ENCODE measurements around the gene RENBP.

Gene RENBP

DNA sequence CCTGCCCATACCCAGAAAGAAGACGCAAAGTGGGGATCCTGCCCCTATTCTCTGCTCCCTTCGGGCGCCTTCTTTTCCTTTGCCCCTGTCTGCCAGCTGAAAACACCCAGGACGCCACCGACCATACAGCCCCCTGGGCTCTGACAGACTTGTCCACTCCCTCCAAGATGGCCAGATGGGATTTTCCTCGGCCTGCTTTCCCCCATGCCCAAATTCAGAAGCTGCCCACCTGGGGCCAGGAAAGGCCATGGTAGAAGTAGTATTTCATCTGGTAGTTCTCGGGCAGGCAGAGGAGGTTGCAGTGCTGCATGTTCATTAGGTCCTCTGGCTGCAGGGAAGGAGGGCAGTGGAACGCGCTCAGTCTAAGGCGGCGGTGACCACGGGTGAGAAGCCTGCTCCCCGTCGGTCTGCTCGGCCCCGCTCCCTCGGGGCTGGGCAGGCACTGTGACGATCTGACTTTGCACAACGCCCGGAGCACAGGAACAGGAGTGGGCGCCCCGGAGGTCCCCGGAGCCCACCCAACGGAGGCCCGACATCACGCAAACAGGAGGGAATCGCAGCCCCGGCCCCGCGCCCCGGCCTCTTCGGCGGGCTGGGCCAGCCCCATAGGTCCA is 10.2 kb downstream of the RENBP start:
- no peak for DNase-seq (ENCODE audit: low read depth in 2 of 2)

DNA sequence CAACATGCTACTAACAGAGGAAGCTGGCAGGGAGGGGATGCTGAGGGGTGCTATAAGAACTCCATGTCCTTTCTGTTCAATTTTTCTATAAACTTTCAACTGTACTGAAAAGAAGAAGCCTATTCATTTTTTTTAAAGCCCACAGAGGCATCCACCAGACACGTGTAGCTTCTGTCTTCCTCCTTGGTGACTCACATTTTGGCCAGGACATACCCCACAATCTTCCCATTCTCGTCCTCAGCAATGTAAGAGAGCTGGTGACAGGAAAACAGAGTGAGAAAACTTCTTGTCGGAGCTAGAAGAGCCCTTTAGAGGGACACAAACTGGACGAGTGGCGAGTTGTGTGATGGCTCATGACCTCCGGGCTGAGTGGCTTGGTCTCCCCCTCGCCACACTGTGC is 10.7 kb downstream of the RENBP start:
- DNase-seq (ENCODE audit: low read depth in 2 of 2) = no peak

DNA sequence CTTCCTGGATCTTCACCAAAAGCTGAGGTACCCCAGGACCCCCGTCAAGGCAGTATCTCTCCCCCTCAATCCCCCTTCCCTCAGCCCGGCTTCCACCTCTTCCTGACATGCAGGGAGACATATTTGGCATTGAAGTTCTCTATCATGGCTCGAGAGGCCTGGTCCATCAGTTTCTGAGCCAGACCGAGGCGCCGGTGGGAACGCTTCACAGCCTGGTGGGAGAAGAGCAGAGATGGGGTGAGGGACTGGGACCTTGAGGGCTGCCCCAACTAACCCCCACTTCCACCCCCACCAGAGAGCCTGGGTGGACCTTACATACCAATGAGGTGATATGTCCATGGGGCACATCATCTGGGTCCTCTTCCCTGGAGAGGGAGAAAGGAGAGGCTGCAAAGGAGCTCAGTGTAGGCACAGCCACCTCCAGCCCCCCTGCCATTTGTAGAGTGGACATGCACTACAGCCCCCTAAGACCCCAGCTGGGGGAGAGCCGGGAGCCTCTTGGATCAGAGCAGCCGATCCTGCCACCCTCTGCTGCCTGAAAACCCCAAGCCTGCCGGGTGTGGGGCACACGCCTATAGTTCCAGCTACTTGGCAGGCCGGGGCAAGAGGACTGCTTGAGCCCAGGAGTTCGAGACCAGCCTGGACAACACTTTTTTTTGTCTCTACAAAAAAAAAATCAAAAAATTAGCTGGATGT is 12.1 kb downstream of the RENBP start:
- no peak for DNase-seq (ENCODE audit: low read depth in 2 of 2)

DNA sequence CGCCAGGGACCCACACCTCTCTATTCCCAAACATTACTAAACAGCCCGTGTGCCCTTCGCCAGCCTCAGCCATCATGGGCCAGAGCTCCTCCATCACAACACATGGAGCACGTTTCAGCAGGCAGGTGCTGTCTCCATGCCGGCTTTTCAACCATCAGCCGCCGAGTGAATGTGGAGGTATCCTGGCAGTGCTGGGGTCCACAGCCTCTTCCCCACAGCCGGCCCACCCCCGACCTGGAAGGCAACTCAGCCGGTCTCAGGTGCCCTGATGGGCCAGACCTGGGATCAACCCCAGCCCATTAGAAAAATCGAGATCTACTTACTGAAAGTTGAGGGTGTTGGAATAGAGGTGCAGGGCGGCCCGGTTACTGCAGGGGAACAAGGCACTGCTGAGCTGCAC is 12.7 kb downstream of the RENBP start:
- no peak for DNase-seq (ENCODE audit: low read depth in 2 of 2)

DNA sequence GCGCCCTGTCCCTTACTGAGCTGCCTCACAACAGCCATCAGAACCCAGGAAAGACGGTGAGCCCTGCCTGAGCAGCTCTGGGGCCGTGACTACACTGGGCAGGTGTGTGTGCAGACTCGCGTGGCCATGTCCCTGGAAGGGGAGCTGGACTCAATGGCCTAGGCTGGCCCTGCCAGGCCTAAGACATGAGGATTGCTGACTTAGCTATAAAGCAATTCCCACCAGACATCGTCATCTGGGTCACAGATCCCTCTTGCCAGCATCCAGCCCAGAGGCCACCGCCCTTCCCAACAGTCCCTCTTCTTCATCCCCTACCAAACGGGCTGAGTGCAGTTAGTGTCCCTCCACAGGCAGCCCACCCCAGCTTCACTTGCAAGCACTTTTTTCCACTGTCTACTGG is 13.3 kb downstream of the RENBP start:
- DNase-seq (ENCODE audit: low read depth in 2 of 2) = no peak

DNA sequence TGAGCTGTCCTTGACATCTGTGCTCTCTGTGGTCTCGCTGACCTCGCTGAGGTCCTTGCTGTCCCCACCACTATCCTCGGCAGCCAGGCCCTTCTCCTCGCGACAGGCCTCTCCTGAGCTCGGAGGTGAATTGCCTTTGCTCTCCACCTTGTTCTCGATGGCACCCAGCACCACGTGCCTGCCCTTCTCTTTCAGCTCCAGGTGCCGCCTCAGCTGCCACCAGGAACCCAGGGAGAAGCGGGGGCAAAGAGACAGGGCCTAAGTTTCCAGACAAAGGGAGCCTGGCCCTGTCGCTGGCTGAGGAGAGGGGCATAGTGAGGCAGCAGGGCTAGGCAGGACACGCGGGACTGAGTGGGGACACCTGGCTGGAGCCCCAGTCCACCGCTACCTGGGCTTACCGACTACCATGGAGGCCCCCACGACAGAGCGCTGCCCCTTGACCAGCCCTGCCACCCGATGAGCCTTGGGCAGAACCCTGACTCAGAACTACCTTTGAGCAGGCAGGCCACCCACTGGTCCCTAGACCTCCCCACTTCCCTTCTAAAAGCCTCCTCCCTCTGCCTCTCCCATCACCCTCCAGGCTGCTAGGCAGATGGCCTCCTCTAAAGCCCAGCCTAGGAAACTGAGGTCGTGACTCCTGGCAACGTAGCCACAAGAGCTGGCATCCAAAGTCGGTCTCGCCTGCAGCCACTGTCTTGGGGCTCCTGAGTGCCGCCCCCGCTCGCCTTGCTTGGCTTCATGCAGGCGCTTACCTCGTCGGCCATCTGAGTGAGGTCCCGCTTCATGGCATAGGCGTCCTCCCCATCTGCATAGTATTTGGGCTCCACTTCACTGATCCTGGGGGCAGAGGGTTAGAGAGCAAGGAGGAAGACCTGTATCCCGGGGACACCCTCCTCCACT is 14.2 kb downstream of the RENBP start:
- no peak for DNase-seq (ENCODE audit: low read depth in 2 of 2)

DNA sequence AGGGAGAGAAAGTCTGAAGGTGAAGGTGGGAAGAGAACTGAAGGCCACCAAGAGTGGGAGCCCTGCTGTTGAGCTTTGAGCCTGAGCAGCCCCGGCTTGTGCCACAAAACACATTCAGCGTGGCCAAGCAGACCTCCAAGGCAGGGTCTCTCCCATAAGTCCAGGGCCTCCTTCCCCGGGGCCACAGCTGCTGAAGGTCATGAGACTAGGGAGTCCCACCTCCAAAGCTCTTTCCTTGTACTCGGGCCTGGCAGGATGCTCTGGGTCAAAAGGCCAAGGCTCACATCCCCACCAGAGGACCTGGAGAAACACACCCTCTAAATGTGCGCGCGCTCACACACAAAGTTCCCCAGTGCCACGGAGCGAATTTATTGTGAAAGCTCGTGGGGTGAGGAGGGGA is 14.9 kb downstream of the RENBP start:
- DNase-seq (ENCODE audit: low read depth in 2 of 2) = no peak

DNA sequence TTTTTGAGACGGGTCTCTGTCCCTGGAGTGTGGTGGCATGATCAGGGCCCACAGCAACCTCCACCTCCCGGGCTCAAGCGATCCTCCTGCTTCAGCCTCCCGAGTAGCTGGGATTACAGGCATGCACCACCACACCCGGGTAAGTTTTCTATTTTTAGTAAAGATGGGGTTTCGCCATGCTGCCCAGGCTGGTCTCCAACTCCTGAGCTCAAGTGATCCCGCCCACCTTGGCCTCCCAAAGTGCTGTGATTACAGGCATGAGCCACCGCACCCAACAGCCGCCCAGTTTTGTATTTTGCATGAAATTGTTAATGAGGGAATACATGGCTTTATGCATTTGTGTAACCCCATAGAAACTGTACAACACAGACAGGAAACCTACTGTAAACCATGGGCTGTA is 15.6 kb downstream of the RENBP start:
- no peak for DNase-seq (ENCODE audit: low read depth in 2 of 2)

DNA sequence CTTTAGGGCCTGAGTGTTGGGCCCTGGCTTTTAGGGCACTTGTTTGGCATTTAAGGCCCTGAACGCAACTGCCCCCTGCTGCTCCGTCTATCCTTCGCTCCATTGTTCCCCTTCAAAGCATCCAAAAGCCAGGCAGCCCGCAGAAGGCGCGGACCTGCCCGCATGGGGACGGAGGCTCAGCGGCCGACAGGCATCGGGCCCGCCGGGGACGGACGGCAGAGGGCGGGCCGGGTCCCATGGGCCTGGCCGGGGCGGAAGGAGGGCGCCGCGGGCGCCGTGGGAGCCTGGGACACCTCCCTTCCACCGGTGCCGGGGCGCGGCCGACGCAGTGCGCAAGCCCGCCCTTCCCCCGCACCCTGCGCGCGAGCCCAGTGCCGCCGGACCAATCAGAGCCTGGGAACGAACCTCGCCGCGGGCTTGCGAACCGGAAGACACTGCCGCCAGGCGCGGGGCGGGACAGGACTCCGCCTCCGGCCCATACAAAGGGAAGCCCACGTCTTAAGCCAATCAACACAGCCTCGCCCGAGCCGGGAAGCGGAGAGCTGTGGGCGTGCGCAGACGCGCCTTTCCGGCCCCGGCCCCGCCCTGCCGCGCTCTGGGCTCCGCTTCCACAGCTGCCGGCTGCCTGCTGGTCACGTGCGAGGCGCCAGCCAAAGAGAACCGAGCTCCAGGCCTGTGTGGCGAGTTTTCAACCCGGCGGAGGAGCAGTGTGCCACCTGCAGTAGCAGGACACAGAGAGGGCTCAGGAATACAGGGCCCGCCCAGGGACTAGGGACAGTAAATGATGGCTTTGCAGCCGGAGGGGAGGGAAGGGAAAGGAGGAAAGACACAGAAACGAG is 16.3 kb downstream of the RENBP start:
- DNase-seq (ENCODE audit: low read depth in 2 of 2) = peak; percentile 84 to 86

DNA sequence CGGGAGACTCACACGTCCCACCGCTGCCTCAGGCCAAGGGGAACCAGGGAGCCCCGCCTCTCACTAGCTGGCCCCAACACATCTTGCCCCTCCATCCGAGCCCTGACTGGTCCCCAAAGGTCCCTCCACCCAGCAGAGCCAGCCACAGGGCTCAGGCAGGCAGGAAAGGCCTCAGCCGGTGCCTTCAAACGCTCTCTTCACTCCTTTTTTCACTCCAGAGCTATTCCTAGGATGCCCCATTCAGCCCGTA is 16.8 kb downstream of the RENBP start:
- DNase-seq (ENCODE audit: low read depth in 2 of 2) = no peak

DNA sequence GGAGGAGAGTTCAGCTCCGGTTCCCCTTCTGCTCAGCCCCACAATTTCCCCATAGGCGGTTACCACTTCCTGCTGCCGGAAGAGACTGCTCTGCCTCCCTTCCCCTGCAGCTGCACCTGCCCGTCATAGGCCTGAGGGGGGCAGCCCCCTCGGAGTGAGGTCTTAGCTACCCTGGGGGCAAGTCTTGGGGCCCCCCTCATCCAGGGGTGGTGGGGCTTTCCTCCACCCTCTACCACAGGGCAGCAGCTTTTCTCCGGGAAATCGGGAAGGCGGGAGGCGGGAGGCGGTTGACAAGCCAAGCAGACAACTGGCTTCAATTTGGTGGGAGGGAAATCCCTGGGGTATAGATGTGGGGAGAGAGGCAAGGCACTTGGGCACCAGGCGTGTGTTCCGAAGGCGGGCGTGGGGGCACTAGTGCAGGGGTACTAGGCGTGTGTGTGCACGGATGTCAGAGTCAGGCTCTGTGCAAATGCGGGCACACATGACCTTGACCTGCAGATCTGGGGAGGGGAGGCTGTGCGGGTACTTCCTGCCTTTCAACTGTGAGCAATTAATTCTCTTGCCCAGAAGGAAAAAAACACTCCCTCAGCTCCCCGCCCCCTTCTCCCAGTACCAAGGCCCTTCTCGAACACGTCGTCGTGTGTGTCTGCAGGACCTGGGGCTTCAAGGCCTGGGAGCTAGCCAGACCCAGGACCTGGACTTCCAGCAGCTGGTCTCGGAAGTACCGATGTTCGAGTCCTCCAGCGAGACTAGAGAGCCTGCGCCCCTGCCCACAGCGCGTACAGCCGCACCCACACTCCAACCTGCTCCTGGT is 17.4 kb downstream of the RENBP start:
- peak; percentile 52 to 55 for DNase-seq (ENCODE audit: low read depth in 2 of 2)

DNA sequence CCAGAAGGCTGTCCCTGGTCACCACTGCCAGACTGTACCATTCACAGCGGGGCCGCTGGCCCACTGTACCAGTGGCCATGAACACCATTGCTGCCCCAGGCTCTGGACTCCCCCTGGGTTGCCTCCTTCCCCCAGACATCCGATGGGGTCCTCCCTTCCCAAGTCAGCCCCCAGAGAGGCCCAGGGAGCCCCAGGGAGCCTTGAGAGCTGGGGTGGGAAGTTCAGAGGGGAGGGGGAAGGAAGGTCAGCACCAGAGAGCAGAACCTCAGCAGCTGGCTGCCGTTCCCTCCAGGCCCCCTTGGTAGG is 17.9 kb downstream of the RENBP start:
- no peak for DNase-seq (ENCODE audit: low read depth in 2 of 2)

DNA sequence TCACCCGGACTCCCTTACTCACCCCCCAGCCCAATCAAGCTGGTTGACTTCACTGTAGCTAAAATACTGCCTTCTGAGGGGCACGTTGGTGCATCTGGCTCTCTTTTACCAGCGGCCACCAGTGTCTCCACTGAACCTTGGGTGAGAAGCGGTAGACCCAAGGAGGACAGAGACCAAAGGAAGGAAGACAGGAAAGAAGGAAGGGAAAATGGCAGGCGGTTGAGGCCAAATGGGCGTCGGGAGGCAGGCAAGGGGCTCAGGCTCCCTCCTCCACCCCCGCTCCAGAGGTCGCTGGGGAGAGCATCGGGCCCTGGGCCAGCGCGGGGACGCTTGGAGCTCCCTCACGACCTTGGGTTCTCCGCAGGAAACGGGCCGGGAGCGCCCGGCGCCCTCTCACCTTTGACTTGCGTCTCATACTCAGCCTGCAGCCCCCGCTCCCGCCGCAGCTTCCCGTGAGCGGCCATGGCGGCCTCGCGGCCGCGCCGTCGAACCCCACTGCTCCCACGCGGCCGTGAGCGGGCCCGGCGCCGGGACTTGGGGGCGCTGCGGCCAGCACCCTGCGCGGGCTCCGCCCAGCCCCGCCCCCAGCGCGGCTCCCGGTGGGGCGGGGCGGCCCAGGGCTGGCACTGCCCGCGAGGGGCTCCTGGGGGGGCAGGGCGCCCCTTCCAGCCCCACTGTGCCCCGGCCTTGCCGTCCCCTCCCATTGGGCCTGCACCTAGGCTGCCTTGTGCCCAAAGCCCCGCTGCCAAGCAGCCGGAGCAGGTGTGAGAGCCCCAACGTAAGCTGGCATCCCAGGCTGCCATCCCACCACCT is 18.5 kb downstream of the RENBP start, which contains the start of gene ARHGAP4:
Gene ARHGAP4, minus strand, starts transcription at position 526 of the 813 bp plus-strand sequence. Its CDS starts 62 bp downstream, at position 464.
- no peak for DNase-seq (ENCODE audit: low read depth in 2 of 2)

DNA sequence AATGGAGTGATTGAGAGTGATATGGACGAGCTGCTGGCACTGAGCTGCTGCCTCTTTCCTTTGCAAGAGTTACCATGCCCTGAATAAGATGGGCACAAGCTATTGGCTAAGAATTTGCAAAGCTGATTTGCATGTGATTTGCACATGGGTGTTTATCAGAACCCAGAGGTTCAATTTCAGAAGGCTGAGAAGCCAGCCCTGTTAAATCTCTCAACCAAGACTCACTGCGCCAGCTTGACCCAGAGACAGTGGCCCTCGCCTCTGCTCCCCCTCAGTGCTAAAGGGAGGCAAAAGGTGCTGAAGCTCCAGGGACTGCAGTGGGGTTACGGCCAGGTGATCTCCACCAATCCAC is 19.1 kb downstream of the RENBP start:
- no peak for DNase-seq (ENCODE audit: low read depth in 2 of 2)

DNA sequence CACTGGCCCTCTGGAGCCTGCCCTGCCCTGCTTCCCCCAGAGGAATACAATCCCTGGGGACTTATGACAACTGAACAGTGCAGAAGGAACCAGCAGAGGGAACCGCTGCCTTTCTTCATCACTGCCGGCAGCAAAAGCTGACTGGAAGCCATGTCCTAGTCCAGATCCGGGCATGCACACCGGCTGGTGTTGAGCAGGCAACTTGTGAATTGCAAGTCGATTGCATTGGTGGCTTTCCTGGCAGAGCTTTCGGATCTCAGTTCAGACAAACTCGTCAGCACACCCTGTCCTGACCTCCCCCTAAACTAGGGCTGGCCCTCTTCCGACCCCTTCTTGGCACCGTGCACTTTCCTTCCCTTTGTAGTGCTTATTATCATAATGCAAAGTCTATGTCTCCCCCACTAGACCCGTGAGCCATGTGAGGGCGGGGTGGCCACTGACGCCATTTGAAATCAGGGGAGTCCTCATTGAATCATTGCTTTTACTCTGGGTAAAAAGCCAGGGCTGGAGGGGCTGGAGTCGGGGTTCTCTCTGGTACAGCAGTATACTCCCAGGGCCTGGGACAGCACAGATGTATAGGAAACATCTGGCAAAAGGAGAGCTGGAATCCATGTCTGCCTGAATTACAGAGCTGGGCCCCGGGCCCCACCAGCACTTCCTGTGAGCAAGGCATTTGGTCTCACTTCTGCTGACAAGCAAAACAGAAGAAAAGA is 20.1 kb downstream of the RENBP start:
- no peak for DNase-seq (ENCODE audit: low read depth in 2 of 2)

DNA sequence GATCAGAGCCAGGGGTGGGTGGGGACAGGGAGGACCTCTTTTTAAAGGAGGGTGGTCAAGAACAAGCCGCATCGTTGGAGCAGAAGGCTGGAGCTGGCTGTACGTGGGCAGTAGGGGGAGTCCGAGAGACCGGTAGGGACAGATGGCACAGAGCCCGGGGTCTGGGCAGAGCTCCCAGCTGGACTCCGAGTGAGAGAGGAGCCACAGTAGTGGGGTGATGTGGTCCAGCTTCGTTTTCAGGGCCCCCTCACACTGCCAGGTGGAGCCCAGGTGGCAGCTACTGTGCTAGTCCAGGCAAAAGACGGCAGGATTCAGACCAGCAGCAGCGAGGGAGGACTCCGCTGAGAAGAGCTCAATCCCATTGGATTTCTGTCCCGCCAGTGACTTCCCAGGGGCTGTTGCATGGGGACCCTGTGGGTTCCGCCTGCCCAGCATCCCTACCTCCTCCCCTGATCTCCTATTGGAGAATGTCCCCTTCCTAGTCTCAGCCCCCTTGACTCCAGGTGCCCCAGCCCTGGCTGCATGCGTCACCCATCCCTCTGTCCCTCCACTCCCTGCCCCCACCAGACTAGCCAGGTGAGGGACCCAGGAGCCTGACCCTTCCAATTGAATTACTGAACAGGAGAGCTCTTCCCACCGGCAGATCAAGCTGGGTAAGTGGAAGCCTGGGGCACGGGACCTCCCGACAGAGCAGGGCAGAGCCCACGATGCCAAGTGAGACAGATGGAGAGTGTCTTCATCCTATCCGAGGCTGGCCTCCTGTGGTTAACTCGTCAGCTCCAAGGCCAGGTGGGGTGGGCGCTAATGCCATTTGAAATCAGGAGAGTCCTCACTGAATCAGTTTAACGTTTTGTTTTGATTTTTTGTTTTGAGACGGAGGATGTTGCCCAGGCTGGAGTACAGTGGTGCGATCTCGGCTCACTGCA is 21.2 kb downstream of the RENBP start:
- no peak for DNase-seq (ENCODE audit: low read depth in 2 of 2)

DNA sequence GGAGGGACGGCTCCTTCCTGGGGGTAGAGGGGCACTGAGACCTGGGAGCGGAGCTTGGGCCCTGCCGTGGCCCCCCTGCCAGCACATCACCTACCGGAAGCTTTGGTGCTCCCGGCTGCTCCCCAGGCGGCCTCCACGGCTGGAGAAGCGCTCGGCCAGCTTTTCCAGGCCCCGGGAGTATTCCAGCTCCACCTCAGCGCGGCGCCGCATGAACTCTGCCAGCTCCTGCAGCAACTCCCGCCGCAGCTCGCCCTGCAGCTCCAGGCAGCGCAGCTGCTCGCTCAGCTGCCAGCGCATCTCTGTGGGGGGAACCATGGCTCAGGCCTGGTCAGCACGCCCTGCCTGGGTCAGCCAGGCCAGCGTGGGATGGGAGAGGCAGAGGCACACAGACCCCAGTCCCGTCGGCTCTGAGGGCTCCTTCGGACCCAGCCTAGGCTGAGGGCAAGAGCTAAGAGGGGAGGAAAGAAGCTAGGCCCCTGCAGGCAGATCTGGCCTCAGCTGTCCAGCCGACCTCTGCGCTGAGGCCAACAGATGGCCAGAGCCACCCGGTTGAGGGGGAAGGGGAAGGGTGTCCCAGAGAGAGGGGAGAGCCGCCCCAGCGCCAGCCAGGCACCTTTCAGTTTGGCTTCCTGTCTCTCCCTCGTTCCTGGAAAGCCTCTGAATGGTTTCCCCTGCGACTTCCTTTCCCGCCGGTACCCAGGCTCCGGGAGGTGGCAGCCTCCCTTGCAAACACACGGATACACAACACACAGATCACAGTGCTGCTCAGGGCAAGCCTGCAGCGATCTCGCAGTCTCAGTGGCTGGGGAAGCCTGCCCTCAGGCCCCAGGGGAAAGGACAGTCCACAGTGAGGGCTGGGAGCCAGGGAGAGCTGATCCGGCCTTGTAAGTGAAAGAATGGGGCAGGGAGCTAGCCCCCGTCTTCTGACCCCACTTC is 22.7 kb downstream of the RENBP start:
- DNase-seq (ENCODE audit: low read depth in 2 of 2) = no peak

DNA sequence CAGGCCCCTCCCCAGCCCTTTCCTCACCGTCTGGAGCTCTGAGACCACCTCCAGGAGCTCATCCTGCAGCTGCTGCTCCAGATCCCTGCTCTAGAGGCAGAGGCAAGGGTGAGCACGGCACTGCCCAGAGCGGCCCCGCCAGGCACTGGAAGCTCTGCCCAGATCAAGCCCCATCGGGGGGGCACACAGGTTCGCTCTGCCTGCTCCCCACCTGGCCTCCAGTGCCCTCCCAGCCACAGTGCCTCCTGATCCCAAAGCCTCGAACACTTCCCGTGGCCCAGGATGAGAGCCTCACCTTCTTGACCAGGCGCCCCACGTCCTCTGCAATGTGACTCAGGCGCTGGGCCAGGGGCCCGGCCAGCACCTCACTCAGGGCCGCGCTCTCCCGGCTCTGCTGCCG is 23.4 kb downstream of the RENBP start:
- no peak for DNase-seq (ENCODE audit: low read depth in 2 of 2)

All from activated CD8-positive, alpha-beta memory T cell treated with anti-CD3 and anti-CD28 coated beads for 4 hours (primary cell).